Spleen (tissue), 11 donors: Measurements from ENCODE around the gene KCNJ6. TPM values are rescaled to one million over a fixed set of nuclear protein-coding genes. Genes with fewer than 3 reads are reported as not detected.

Experiments
- DNase-seq: peaks from one replicate; pipeline ENCODE4 v3.0.0-alpha.2; 2020
- H3K27ac ChIP-seq, 8 donors: fragments of 200-600 bp; sonication (generic) in 7 of 8; 1 replicate in 4 of 8; 2 replicates in 4 of 8; pipeline versions ENCODE4 v1.5.0 to v1.8.0; 2016 to 2021; ENCODE audit warnings: inconsistent platforms in 4 of 8, mild to moderate bottlenecking in 4 of 8, moderate library complexity in 1 of 8
- H3K27me3 ChIP-seq, 7 donors: fragments of 200-600 bp; sonication (generic) in 6 of 7; replicated peaks in 1 of 7; 1 replicate in 4 of 7; 2 replicates in 3 of 7; pipeline versions ENCODE4 v1.5.0 to v1.8.0; 2016 to 2021; ENCODE audit warnings: inconsistent platforms in 3 of 7, mild to moderate bottlenecking in 1 of 7
- H3K36me3 ChIP-seq, 6 donors: fragments of 200-600 bp; sonication (generic) in 5 of 6; 1 replicate in 4 of 6; 2 replicates in 2 of 6; pipeline versions ENCODE4 v1.5.0 to v1.8.0; 2016 to 2021; ENCODE audit warnings: inconsistent platforms in 2 of 6
- H3K4me1 ChIP-seq, 6 donors: fragments of 200-600 bp; sonication (generic) in 5 of 6; 1 replicate in 3 of 6; 2 replicates in 3 of 6; pipeline versions ENCODE4 v1.5.0 to v1.8.0; 2016 to 2021; ENCODE audit warnings: inconsistent platforms in 3 of 6
- H3K4me3 ChIP-seq, 8 donors: fragments of 200-600 bp; sonication (generic) in 7 of 8; 1 replicate in 4 of 8; 2 replicates in 4 of 8; pipeline versions ENCODE4 v1.5.0 to v1.8.0; 2016 to 2021; ENCODE audit warnings: inconsistent platforms in 4 of 8, mild to moderate bottlenecking in 4 of 8, moderate library complexity in 2 of 8
- H3K9me3 ChIP-seq, 8 donors: fragments of 200-600 bp; sonication (generic) in 7 of 8; 1 replicate in 4 of 8; 2 replicates in 4 of 8; pipeline versions ENCODE4 v1.5.0 to v1.8.0; 2016 to 2021; ENCODE audit warnings: inconsistent platforms in 4 of 8
- CTCF ChIP-seq, 11 experiments: fragments of 200-600 bp in 7 of 11; fragments of 450-650 bp in 4 of 11; sonication (generic) in 4 of 11; IDR thresholded peaks in 8 of 11; conservative IDR thresholded peaks in 3 of 11; 1 replicate in 7 of 11; 2 replicates in 4 of 11; pipeline versions ENCODE4 v1.4.0 to v1.8.0; 2016 to 2021; ENCODE audit warnings: antibody characterized with exemption in 11 of 11, inconsistent platforms in 4 of 11, mild to moderate bottlenecking in 1 of 11
- POLR2A ChIP-seq, 3 donors: fragments of 450-650 bp; IDR thresholded peaks; one replicate each; pipeline ENCODE4 v1.5.1; 2017; ENCODE audit warnings: antibody characterized with exemption in 3 of 3, mild to moderate bottlenecking in 1 of 3
- POLR2AphosphoS5 ChIP-seq, 3 donors: sonication (generic); formaldehyde crosslinking; IDR thresholded peaks; one replicate each; pipeline ENCODE4 v1.5.1; 2017; ENCODE audit warnings: antibody characterized with exemption in 3 of 3
- WGBS, 5 donors: extraction: QIAGEN DNeasy Blood & Tissue Kit in 3 of 5; methylation state at CpG; one replicate each; pipeline versions ENCODE4 v1.1.5 to v1.1.7; 2013 to 2018; 5-methylcytosine and 5-hydroxymethylcytosine counted together
- intact Hi-C: fragments of 100-400 bp; cut with DNase I; formaldehyde crosslinking; loops from one replicate; pipeline ENCODE4 v1.15.0; 2023; ENCODE audit warnings: low total_unique reads
- polyA plus RNA-seq, 3 donors: library from polyadenylated mRNA; stranded (reverse); fragments of 200-250 nt; gene quantifications; one replicate each; pipeline ENCODE4 v1.2.1, GENCODE V29; 2013
- total RNA-seq, 7 donors: library from RNA; depleted of rRNA in 3 of 7; stranded (reverse); fragments of >200 nt in 3 of 7; fragmentation: NEBNext Ultra II Directional in 4 of 7; extraction: Animal tissue kit (Norgen Biotek cat#: 25700) in 4 of 7; gene quantifications; one replicate each; pipeline versions ENCODE4 v1.1.0 to v1.2.1, GENCODE V29; 2016 to 2021
- donor health status: healthy with polysubstance abuse.
- donor health status: DM: no; HTN: no; CAD: no; lungs with moderate emphysema.
- donor health status: DM: no; HTN: no; CAD: no.
- donor health status: Bipolar disorder and iron deficiency.
- donor health status: healthy.
- donor health status: DM: no; HTN: no; CAD: no.
- donor health status: DM: yes; HTN: yes; CAD: no.

KCNJ6 gene
- total and polyA plus RNA-seq, 10 donors, result under 0.01 to 0.36 (median 0.10) TPM; not detected in 6

GRCh38 chr21:37744551-37744950 is 171.7 kb downstream of the KCNJ6 start:
- intact Hi-C loops, result no loop called here
- no peaks in the 10 kb centered on the region for H3K36me3 ChIP-seq
- no peak overlapping the region for H3K4me3 ChIP-seq
- TF ChIP-seq POLR2AphosphoS5 (IDR thresholded peaks at IDR 0.05) (no peak), CTCF (IDR thresholded peaks at IDR 0.05 in 8 of 11, conservative IDR thresholded peaks at IDR 0.05 in 3 of 11) (no peak), POLR2A (IDR thresholded peaks at IDR 0.05) (no peak)
- WGBS, 5 donors, result 72 to 88% (median 83%) methylated on average over 2 of the region's 2 CpGs
- no peaks in the 10 kb centered on the region for H3K9me3 ChIP-seq
- H3K27ac ChIP-seq, result no peak overlapping the region
- H3K4me1 ChIP-seq, result no peaks in the 10 kb centered on the region
- no peak for DNase-seq
- peaks cover 0 to 27% (median 0%) of the 10 kb centered on the region in 7 donors for H3K27me3 ChIP-seq

GRCh38 chr21:37742532-37742931 is 173.7 kb downstream of the KCNJ6 start:
- no peak for TF ChIP-seq POLR2AphosphoS5 (IDR thresholded peaks at IDR 0.05)
- TF ChIP-seq CTCF (IDR thresholded peaks at IDR 0.05 in 8 of 11, conservative IDR thresholded peaks at IDR 0.05 in 3 of 11), result no peak
- no peak for TF ChIP-seq POLR2A (IDR thresholded peaks at IDR 0.05)
- Histone ChIP-seq H3K27me3 (peaks cover 0 to 11% (median 0%) of the 10 kb centered on the region in 7 donors), H3K9me3 (no peaks in the 10 kb centered on the region), H3K36me3 (no peaks in the 10 kb centered on the region), H3K4me1 (no peaks in the 10 kb centered on the region), H3K27ac (no peak overlapping the region), H3K4me3 (no peak overlapping the region)
- intact Hi-C loops, result no loop called here
- DNase-seq, result no peak
- WGBS, 5 donors, result 47 to 65% (median 52%) methylated on average over 1 of the region's 1 CpG

DNA sequence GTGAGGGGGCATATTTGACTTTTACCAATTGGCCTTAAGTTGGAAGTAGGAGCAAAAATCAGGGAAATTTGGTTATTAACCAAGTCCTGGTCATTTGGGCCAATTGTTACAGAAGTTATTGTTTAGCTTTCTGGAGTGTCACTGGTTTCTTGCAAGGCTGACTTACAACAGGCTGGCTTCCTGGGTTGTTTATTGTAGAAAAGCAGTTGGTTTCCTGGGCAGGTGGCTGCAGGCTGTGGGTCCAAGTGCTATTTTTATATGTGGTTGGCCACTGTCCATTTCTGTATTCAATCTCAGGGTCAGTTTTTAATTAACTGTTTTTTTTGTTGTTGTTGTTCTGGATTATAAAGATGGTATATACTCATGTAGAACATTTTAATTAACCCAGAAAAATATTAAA is 174.1 kb downstream of the KCNJ6 start:
- no peak for TF ChIP-seq POLR2AphosphoS5 (IDR thresholded peaks at IDR 0.05)
- TF ChIP-seq CTCF (IDR thresholded peaks at IDR 0.05 in 8 of 11, conservative IDR thresholded peaks at IDR 0.05 in 3 of 11), result no peak
- no peak for TF ChIP-seq POLR2A (IDR thresholded peaks at IDR 0.05)
- Histone ChIP-seq H3K9me3 (no peaks in the 10 kb centered on the region), H3K27ac (no peak overlapping the region), H3K27me3 (peaks cover 0 to 8% (median 0%) of the 10 kb centered on the region in 7 donors), H3K4me1 (no peaks in the 10 kb centered on the region), H3K4me3 (no peak overlapping the region), H3K36me3 (no peaks in the 10 kb centered on the region)
- intact Hi-C loops, result no loop called here
- no peak for DNase-seq

GRCh38 chr21:37737996-37738395 is 178.3 kb downstream of the KCNJ6 start:
- no peaks in the 10 kb centered on the region for H3K4me1 ChIP-seq
- H3K36me3 ChIP-seq, result no peaks in the 10 kb centered on the region
- DNase-seq, result no peak
- WGBS, 5 donors, result 22 to 42% (median 34%) methylated on average over 2 of the region's 2 CpGs
- no peak overlapping the region for H3K4me3 ChIP-seq
- intact Hi-C loops, result no loop called here
- no peaks in the 10 kb centered on the region for H3K9me3 ChIP-seq
- H3K27ac ChIP-seq, result no peak overlapping the region
- TF ChIP-seq POLR2A (IDR thresholded peaks at IDR 0.05) (no peak), CTCF (IDR thresholded peaks at IDR 0.05 in 8 of 11, conservative IDR thresholded peaks at IDR 0.05 in 3 of 11) (no peak), POLR2AphosphoS5 (IDR thresholded peaks at IDR 0.05) (no peak)
- H3K27me3 ChIP-seq, result peaks cover 0 to 28% (median 0%) of the 10 kb centered on the region in 7 donors
